ENCODE data around the gene REEP1. TPM values are rescaled to one million over a fixed set of nuclear protein-coding genes. Genes with fewer than 3 reads are reported as not detected.

Gene REEP1
- total RNA-seq, 1 donor from 2014 or later = 21.7 TPM

- peak; percentile 24 for DNase-seq (ENCODE audit: low spot score)
- intact Hi-C loops (cut with DNase I) = no loop called here
Observed at GRCh38 chr2:86311879-86312278, 25.5 kb downstream of the REEP1 start.

DNA sequence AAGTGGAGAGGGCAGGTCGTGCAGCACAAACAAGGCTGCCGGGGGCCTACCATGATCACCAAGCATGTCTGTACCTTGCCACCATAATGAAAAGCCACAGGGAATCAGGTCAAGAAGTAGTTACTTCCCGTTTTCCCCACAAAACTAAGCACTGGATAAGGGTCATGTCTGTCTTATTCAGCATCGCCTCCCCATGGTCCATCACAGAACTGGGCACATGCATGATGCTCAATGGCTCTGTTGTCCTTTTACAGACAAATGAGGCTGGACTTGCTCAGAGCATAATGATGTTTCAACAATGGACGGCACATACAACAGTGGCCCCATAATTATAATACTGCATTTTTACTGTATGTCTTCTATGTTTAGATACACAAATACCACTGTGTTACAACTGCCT is 27.5 kb downstream of the REEP1 start:
- peak; percentile 19 for DNase-seq (ENCODE audit: low spot score)
- intact Hi-C loops (cut with DNase I) = no loop called here

GRCh38 chr2:86308984-86309695 is 28.3 kb downstream of the REEP1 start:
- DNase-seq (ENCODE audit: low spot score) = peak; percentile 33
- intact Hi-C loops (cut with DNase I) = no loop called here

DNA sequence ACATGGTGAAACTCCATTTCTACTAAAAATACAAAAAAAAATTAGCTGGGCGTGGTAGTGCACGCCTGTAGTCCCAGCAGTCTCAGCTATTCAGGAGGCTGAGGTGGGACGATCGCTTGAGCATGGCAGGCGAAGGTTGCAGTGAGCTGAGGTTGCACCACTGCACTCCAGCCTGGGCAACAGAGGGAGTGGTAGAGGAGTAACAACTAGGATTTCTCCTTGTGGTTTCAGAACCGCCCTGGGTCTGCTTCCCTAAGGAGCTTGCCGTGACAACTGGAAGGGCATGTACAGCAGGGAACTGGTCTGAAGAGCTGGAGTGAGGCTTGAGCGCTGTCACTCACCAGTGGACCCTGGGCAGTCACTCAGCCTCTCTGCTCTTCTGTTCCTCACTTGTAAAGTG is 29.1 kb downstream of the REEP1 start:
- peak; percentile 61 for DNase-seq (ENCODE audit: low spot score)
- intact Hi-C loops (cut with DNase I) = no loop called here

- intact Hi-C loops (cut with DNase I) = no loop called here
- peak; percentile 63 for DNase-seq (ENCODE audit: low spot score)
Observed at GRCh38 chr2:86307431-86307830, 30.0 kb downstream of the REEP1 start.

DNA sequence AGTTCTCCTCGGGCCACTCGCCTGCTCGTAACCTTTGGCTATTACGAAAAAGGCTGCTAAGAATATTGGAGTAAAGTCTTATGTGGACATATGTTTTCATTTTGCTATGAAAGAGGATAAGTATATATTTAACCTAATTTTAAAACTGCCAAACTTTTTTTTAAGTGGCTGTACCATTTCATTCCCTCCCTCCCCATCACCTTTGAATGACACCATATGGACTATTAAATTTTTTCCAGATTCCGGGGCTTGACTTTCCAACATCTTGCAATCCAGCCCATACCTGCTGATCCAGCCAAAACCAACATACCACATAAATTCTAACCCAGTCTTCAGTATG is 31.5 kb downstream of the REEP1 start:
- intact Hi-C loops (cut with DNase I) = no loop called here

DNA sequence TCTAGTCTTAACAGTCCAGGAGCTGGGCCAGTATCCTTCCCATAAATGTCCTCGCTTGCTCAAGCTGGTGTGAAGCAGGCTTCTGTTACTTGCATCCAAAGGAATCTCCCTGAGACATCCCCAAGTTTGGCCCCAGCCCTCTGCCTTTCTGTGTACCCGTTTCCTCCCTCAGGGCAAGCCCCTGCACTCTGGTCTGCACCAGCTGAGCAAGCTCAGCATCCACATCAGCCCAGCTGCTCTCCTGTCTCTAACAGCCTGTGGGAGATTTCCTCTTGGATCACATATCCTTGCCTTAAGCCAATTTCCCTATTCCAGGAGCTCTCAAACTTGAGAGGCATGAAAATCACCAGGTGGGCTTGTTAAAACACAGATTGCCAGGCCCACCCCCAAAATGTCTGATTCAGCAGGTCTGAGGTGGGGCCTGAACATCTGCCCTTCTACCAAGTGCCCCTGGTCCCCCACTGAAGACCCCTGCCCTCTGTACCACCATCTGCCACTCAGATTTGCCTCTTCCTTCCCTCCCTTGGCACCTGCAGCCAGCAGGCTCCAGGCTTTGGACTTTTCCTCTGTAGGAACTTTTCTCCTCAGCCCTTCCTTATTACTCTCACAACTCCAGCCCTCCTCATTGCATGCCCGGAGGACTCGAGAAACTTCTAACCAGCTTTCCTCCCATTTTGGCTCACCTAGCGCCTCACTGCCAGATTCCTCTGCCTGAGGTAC is 32.1 kb downstream of the REEP1 start:
- intact Hi-C loops (cut with DNase I) = no loop called here
- peak; percentile 72 for DNase-seq (ENCODE audit: low spot score)

More for the DNA sequence above, 31.5 kb downstream of the REEP1 start:
- DNase-seq (ENCODE audit: low spot score) = no peak

DNA sequence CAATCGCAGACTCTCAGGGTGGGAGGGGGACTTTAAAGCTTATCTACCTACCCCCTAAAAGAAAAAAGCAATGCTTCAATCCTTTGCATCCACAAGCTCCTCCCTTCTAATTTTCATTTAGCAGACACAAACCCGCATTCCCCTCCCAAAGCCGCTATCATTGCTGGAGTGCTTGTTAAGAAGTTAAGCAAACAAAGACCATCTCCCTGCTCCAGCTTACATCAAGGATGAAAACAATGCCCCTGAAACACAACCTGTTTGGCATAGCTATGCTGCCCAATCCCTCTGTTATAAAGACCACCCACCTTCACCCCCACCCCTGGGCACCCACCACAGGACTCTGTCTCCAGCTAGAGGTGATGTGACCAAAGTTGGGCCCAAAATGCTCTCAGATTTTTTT is 33.0 kb downstream of the REEP1 start:
- peak; percentile 38 for DNase-seq (ENCODE audit: low spot score)
- intact Hi-C loops (cut with DNase I) = no loop called here

GRCh38 chr2:86302320-86302719 is 35.1 kb downstream of the REEP1 start:
- no peak for DNase-seq (ENCODE audit: low spot score)

DNA sequence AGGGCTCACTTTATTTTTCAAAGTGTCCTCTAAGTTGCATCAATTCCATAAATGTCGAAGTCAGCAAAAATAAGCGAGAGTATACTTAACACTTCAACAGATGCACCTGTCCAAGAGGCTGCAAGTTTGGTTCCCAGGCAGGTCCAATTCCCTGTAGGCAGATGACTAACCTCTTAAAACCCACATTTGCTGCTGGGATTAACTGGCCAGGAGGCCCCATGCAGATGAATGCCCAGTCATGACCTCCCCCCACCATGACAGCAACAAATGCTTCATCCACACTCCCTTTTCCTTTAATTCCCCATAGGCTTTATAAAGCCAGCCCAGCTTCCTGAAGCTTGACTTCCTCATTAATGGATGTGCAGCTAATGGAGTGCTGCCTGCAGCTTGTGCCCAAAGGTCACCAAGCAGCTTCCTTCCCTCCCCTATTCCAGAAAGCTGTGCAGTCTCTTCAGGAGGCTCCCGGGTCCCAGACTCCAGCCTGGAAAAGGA is 35.7 kb downstream of the REEP1 start:
- DNase-seq (ENCODE audit: low spot score) = peak; percentile 22
- intact Hi-C loops (cut with DNase I) = no loop called here

More at GRCh38 chr2:86302320-86302719, 35.1 kb downstream of the REEP1 start:
- intact Hi-C loops (cut with DNase I) = no loop called here

DNA sequence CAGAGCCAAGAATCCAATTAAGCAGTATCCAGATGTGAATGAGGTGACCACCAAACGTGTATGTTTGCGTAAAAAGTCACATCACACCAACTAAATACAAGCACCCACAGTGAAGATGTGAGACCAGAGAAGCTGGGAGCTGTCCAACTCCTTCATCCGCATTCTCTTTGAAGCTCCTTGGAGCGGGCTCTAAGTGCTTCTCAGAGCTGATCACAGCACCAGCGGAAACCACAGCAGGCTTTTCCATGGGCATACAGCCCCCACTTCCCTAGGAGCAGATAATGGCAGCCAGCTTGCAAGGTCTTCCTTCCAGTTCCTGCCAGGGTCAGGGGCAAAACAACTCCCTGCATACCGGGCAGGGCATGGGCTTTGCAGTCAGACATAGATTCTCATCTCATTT is 36.4 kb downstream of the REEP1 start:
- intact Hi-C loops (cut with DNase I) = no loop called here
- peak; percentile 54 for DNase-seq (ENCODE audit: low spot score)

DNA sequence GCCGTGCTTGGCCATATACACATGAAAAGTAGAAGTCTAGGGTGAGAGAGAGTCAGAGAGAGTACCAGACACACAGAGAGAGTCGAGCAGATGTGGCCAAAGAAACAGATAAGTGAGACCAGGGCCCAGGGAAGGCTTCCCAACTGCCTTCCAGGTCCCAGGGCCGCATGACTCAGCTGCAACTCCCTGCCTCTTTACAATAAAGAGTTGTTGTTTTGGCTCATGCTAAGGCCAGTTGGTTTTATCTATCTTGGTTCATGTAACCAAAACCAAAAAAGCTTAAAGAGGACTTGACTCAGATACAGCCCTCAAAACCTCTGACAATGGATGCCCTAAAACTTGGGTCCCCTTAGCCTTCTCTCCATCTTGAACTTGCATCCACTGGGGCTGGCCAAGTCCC is 36.9 kb downstream of the REEP1 start:
- intact Hi-C loops (cut with DNase I) = no loop called here
- DNase-seq (ENCODE audit: low spot score) = no peak

GRCh38 chr2:86298411-86299390 is 38.7 kb downstream of the REEP1 start:
- DNase-seq (ENCODE audit: low spot score) = peak; percentile 59
- intact Hi-C loops (cut with DNase I) = loop anchor here (1.0 to 2.0 kb wide), 2 partner anchors 70 to 74 kb away; no protein-coding TSS in a partner anchor

- intact Hi-C loops (cut with DNase I) = loop anchor here (1.0 to 2.0 kb wide), 2 partner anchors 71 to 73 kb away; no protein-coding TSS in a partner anchor
- DNase-seq (ENCODE audit: low spot score) = peak; percentile 33
Observed at GRCh38 chr2:86297382-86298147, 39.9 kb downstream of the REEP1 start.

GRCh38 chr2:86296947-86297346 is 40.5 kb downstream of the REEP1 start:
- intact Hi-C loops (cut with DNase I) = no loop called here
- DNase-seq (ENCODE audit: low spot score) = peak; percentile 60

GRCh38 chr2:86295066-86295465 is 42.4 kb downstream of the REEP1 start:
- intact Hi-C loops (cut with DNase I) = no loop called here
- peak; percentile 66 for DNase-seq (ENCODE audit: low spot score)

DNA sequence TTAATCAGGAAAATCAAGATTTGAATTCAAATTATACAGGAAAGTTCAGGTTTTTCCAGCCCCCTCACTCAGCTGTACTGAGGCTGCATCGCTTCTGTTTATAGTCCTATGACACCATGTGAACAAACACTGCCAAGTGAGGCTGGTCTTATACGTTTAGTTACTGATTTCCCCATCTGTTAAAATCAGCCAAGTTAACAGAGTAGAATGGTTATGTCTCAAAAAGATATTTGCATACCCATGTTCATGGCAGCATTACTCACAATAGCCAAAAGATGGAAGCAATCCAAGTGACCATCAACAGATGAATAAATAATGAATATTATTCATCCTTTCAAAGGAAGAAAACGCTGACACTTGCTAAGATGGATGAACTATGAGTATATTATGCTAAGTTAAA is 43.8 kb downstream of the REEP1 start:
- no peak for DNase-seq (ENCODE audit: low spot score)
- intact Hi-C loops (cut with DNase I) = no loop called here

DNA sequence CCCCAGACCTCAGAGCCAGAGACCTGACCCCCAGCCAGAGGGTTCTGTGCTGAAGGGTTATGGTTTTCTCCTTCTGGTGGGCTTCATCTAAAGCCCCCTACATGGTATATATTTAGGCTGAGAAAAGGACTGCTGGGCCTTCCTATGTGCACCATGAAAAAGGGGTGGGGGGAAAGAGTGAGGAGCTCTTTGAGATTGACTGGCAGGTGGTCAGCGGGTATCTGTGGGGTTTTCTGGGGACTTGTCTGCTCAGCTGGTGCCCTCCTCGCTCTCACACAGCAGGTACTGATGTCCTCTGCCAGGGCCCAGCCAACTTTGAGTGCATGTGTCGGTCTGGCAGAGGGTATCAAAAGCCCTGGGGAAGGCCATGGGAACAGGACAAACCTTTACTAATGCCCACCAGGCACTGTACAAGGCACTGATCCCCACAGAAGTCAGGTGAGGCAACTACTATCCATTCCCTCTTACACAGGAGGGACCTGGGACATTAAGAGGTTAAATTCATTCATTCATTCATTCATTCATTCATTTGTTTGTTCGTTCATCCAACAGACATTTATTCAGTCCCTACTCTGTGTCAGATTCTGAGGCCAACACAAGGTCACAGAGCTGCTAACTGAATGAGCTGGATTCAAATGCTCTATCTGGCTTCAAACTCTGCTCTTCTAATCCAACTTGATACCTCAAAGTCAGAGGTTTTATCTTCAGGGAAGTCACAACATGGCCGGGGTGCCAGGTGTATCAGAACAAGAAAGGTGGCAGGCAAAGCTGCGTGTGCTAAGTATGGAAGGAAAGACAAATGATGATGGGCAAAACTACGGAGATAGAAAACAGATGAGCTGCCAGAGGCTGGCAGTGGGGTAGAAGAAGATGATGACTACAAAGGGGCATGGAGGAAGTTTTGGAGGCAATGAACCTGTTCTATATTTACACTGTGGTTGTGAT is 44.6 kb downstream of the REEP1 start:
- intact Hi-C loops (cut with DNase I) = no loop called here
- DNase-seq (ENCODE audit: low spot score) = no peak

All from cardiac septum (tissue), 1 donor.